Left ventricle myocardium inferior (tissue), 1 donor: Measurements from ENCODE around the gene ITM2C. TPM values are rescaled to one million over a fixed set of nuclear protein-coding genes. Genes with fewer than 3 reads are reported as not detected.

Source experiments
- DNase-seq: peaks from one replicate; pipeline ENCODE4 v3.0.0-alpha.2; 2020
- H3K27ac ChIP-seq: fragments of 200-600 bp; replicated peaks from 2 replicates; pipeline ENCODE4 v1.8.0; 2021
- H3K27me3 ChIP-seq: fragments of 200-600 bp; 2 replicates; pipeline ENCODE4 v1.8.0; 2021; ENCODE audit warnings: low read depth
- H3K36me3 ChIP-seq: fragments of 200-600 bp; 2 replicates; pipeline ENCODE4 v1.8.0; 2021
- H3K4me1 ChIP-seq: fragments of 200-600 bp; 2 replicates; pipeline ENCODE4 v1.8.0; 2021
- H3K4me3 ChIP-seq: fragments of 200-600 bp; 2 replicates; pipeline ENCODE4 v1.8.0; 2021; ENCODE audit warnings: mild to moderate bottlenecking, moderate library complexity
- H3K9me3 ChIP-seq: fragments of 200-600 bp; replicated peaks from 2 replicates; pipeline ENCODE4 v1.8.0; 2021
- intact Hi-C: fragments of 100-400 bp; cut with micrococcal nuclease; formaldehyde crosslinking; loops from one replicate; pipeline ENCODE4 v1.11.0; 2022
- long read RNA-seq: library from polyadenylated mRNA; unstranded; transcript quantifications from one replicate; pipeline ENCODE4 v2.0.0, GENCODE V29; 2021
- total RNA-seq: library from RNA; stranded (reverse); fragmentation: NEBNext Ultra II Directional; extraction: Animal tissue kit (Norgen Biotek cat#: 25700); gene quantifications from one replicate; pipeline ENCODE4 v1.2.1, GENCODE V29; 2021
- TF ChIP-seq, protein P1 (sequence below): fragments of 200-600 bp; IDR thresholded peaks from 2 replicates; pipeline ENCODE4 v1.8.0; 2021; ENCODE audit warnings: antibody characterized with exemption, mild to moderate bottlenecking, borderline replicate concordance
- donor health status: DM: no; HTN: yes; CAD: no; lungs with severe emphysema.

ITM2C gene, protein sequence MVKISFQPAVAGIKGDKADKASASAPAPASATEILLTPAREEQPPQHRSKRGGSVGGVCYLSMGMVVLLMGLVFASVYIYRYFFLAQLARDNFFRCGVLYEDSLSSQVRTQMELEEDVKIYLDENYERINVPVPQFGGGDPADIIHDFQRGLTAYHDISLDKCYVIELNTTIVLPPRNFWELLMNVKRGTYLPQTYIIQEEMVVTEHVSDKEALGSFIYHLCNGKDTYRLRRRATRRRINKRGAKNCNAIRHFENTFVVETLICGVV
- 25.5 TPM for total RNA-seq
- long read RNA-seq, transcript ITM2C-202 (6 exons, 2,078 nt) = major isoform, 62 of 91 reads
- long read RNA-seq, partial matches to known transcripts = 17 of 91 reads
- long read RNA-seq, other reads (novel, unspliced or antisense) = 9 of 91 reads

DNA sequence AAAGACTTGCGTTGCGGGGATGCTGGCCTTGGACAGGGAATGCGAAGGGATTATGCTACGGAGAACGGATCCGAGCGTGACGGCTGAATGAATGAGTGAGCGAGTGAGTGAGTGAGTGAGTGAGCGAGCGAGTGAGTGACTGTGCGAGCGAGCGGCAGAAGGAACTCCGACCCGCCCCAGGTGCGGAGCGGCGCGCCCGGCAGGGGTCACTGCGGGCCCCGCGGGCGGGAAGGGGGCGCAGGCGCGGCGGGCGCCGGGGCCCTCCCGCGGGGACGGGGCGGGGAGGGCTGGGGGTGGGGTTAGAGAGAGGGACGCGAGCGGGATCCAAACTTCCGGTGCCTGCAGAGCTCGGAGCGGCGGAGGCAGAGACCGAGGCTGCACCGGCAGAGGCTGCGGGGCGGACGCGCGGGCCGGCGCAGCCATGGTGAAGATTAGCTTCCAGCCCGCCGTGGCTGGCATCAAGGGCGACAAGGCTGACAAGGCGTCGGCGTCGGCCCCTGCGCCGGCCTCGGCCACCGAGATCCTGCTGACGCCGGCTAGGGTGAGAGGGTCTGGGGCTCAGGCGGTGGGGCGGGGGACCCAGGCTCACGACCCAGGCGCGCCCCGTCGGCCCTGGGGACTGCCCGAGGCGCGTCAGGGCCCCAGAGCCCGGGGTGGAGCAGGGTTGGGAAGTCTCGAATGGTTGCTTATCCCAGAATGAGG lies at the start of gene ITM2C:
Gene ITM2C, plus strand, starts transcription at position 338 of the 702 bp plus-strand sequence. Its CDS starts 84 bp downstream, at position 422.
- Histone ChIP-seq H3K27ac (peak within 1 kb of the TSS; percentile 30), H3K27me3 (peaks cover 60% of the 10 kb centered on the region), H3K9me3 (no peaks in the 10 kb centered on the region), H3K4me3 (peak within 1 kb of the TSS; percentile 86), H3K36me3 (no peaks in the 10 kb centered on the region), H3K4me1 (peaks cover 45% of the 10 kb centered on the region)
- TF ChIP-seq, protein P1, sequence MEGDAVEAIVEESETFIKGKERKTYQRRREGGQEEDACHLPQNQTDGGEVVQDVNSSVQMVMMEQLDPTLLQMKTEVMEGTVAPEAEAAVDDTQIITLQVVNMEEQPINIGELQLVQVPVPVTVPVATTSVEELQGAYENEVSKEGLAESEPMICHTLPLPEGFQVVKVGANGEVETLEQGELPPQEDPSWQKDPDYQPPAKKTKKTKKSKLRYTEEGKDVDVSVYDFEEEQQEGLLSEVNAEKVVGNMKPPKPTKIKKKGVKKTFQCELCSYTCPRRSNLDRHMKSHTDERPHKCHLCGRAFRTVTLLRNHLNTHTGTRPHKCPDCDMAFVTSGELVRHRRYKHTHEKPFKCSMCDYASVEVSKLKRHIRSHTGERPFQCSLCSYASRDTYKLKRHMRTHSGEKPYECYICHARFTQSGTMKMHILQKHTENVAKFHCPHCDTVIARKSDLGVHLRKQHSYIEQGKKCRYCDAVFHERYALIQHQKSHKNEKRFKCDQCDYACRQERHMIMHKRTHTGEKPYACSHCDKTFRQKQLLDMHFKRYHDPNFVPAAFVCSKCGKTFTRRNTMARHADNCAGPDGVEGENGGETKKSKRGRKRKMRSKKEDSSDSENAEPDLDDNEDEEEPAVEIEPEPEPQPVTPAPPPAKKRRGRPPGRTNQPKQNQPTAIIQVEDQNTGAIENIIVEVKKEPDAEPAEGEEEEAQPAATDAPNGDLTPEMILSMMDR = peak; percentile 58
- intact Hi-C loops = no loop called here
- peak; percentile 67 for DNase-seq

- no peak overlapping the region for H3K4me3 ChIP-seq
- H3K9me3 ChIP-seq = no peaks in the 10 kb centered on the region
- H3K36me3 ChIP-seq = peaks cover 70% of the 10 kb centered on the region
- intact Hi-C loops = no loop called here
- H3K27ac ChIP-seq = no peak overlapping the region
- no peaks in the 10 kb centered on the region for H3K27me3 ChIP-seq
- TF ChIP-seq, protein P1 = no peak
- peaks cover 9% of the 10 kb centered on the region for H3K4me1 ChIP-seq
- DNase-seq = no peak
Observed at GRCh38 chr2:230815088-230815487, 49.7 kb upstream of the ITM2C start.

GRCh38 chr2:230816735-230817134 lies 48.0 kb upstream of the ITM2C start:
- intact Hi-C loops = no loop called here
- H3K27ac ChIP-seq = no peak overlapping the region
- peaks cover 64% of the 10 kb centered on the region for H3K36me3 ChIP-seq
- peak; percentile 35 for DNase-seq
- no peaks in the 10 kb centered on the region for H3K9me3 ChIP-seq
- no peaks in the 10 kb centered on the region for H3K27me3 ChIP-seq
- no peak overlapping the region for H3K4me3 ChIP-seq
- TF ChIP-seq, protein P1 = no peak
- H3K4me1 ChIP-seq = peaks cover 10% of the 10 kb centered on the region

GRCh38 chr2:230819433-230819832 lies 45.3 kb upstream of the ITM2C start:
- Histone ChIP-seq H3K27ac (no peak overlapping the region), H3K36me3 (peaks cover 45% of the 10 kb centered on the region), H3K4me3 (no peak overlapping the region), H3K4me1 (peaks cover 12% of the 10 kb centered on the region), H3K9me3 (no peaks in the 10 kb centered on the region), H3K27me3 (no peaks in the 10 kb centered on the region)
- intact Hi-C loops = no loop called here
- no peak for DNase-seq
- TF ChIP-seq, protein P1 = no peak

- Histone ChIP-seq H3K27me3 (peaks cover 16% of the 10 kb centered on the region), H3K4me1 (peaks cover 10% of the 10 kb centered on the region), H3K27ac (no peak overlapping the region), H3K9me3 (no peaks in the 10 kb centered on the region), H3K4me3 (no peak overlapping the region), H3K36me3 (peaks cover 33% of the 10 kb centered on the region)
- TF ChIP-seq, protein P1 = no peak
- no peak for DNase-seq
- intact Hi-C loops = no loop called here
Observed at GRCh38 chr2:230821261-230821990, 43.3 kb upstream of the ITM2C start.
